Type B pancreatic cell (in vitro differentiated cells): ENCODE data around the gene ZCCHC7. TPM values are rescaled to one million over a fixed set of nuclear protein-coding genes. Genes with fewer than 3 reads are reported as not detected.

Experiments used
- DNase-seq: peaks from one replicate; pipeline ENCODE4 v3.0.0; 2021; ENCODE audit warnings: mixed read lengths; ENCODE audit not compliant: unreplicated experiment; ENCODE audit errors: extremely low spot score
- H3K27ac Mint-ChIP-seq: 2 replicates; pipeline ENCODE4 v1.8.0; 2021; ENCODE audit warnings: mild to moderate bottlenecking, mixed read lengths
- H3K27me3 Mint-ChIP-seq: 2 replicates; pipeline ENCODE4 v1.8.0; 2021; ENCODE audit warnings: mixed read lengths
- H3K36me3 Mint-ChIP-seq: 2 replicates; pipeline ENCODE4 v1.8.0; 2021; ENCODE audit warnings: mixed read lengths
- H3K4me1 Mint-ChIP-seq: one replicate; pipeline ENCODE4 v1.8.0; 2021; ENCODE audit warnings: mixed read lengths; ENCODE audit not compliant: unreplicated experiment
- H3K4me3 Mint-ChIP-seq: 2 replicates; pipeline ENCODE4 v1.8.0; 2021; ENCODE audit warnings: mild to moderate bottlenecking, mixed read lengths
- H3K9me3 Mint-ChIP-seq: 2 replicates; pipeline ENCODE4 v1.8.0; 2021; ENCODE audit warnings: mixed read lengths
- CTCF ChIP-seq: fragments of 200-600 bp; sonication (generic); conservative IDR thresholded peaks from 2 replicates; pipeline ENCODE4 v1.5.0; 2021; ENCODE audit warnings: antibody characterized with exemption, mild to moderate bottlenecking
- total RNA-seq: library from RNA; stranded (reverse); gene quantifications from 2 replicates; pipeline ENCODE4 v1.2.1, GENCODE V29; 2021; ENCODE audit warnings: low replicate concordance

ZCCHC7 gene
- total RNA-seq, 1 donor from 2014 or later = 20.3 TPM

- no peak for DNase-seq
- Mint-ChIP-seq H3K27me3 (no peaks in the 10 kb centered on the region), H3K4me3 (no peak overlapping the region), H3K27ac (no peak overlapping the region), H3K4me1 (peaks cover 13% of the 10 kb centered on the region), H3K9me3 (no peaks in the 10 kb centered on the region), H3K36me3 (peaks cover 9% of the 10 kb centered on the region)
- no peak for TF ChIP-seq CTCF
Measured at GRCh38 chr9:37284636-37285035, 164.3 kb downstream of the ZCCHC7 start.

GRCh38 chr9:37286530-37287175 lies 166.3 kb downstream of the ZCCHC7 start:
- no peak overlapping the region for H3K27ac Mint-ChIP-seq

GRCh38 chr9:37287317-37287716 lies 166.9 kb downstream of the ZCCHC7 start:
- H3K4me3 Mint-ChIP-seq = no peak overlapping the region
- no peak for DNase-seq
- peaks cover 9% of the 10 kb centered on the region for H3K4me1 Mint-ChIP-seq
- no peaks in the 10 kb centered on the region for H3K9me3 Mint-ChIP-seq
- no peak overlapping the region for H3K27ac Mint-ChIP-seq
- H3K36me3 Mint-ChIP-seq = peaks cover 5% of the 10 kb centered on the region
- TF ChIP-seq CTCF = no peak
- H3K27me3 Mint-ChIP-seq = no peaks in the 10 kb centered on the region

More at GRCh38 chr9:37286530-37287175, 166.3 kb downstream of the ZCCHC7 start:
- DNase-seq = no peak
- Mint-ChIP-seq H3K9me3 (no peaks in the 10 kb centered on the region), H3K4me3 (no peak overlapping the region), H3K4me1 (peaks cover 12% of the 10 kb centered on the region), H3K36me3 (peaks cover 5% of the 10 kb centered on the region), H3K27me3 (no peaks in the 10 kb centered on the region)
- no peak for TF ChIP-seq CTCF

GRCh38 chr9:37289631-37290030 lies 169.3 kb downstream of the ZCCHC7 start:
- H3K27ac Mint-ChIP-seq = no peak overlapping the region
- no peak overlapping the region for H3K4me3 Mint-ChIP-seq
- no peaks in the 10 kb centered on the region for H3K27me3 Mint-ChIP-seq
- H3K9me3 Mint-ChIP-seq = no peaks in the 10 kb centered on the region
- TF ChIP-seq CTCF = no peak
- peaks cover 5% of the 10 kb centered on the region for H3K36me3 Mint-ChIP-seq
- H3K4me1 Mint-ChIP-seq = peaks cover 5% of the 10 kb centered on the region
- no peak for DNase-seq

GRCh38 chr9:37290366-37290939 lies 170.1 kb downstream of the ZCCHC7 start:
- peaks cover 5% of the 10 kb centered on the region for H3K36me3 Mint-ChIP-seq
- no peak overlapping the region for H3K4me3 Mint-ChIP-seq
- H3K9me3 Mint-ChIP-seq = no peaks in the 10 kb centered on the region
- no peak overlapping the region for H3K27ac Mint-ChIP-seq
- DNase-seq = no peak
- no peak for TF ChIP-seq CTCF
- H3K27me3 Mint-ChIP-seq = no peaks in the 10 kb centered on the region
- peaks cover 5% of the 10 kb centered on the region for H3K4me1 Mint-ChIP-seq
